HS-27A (cell line): ENCODE results near the gene RNU6-1.

ENCODE experiments used
- DNase-seq: peaks from one replicate; pipeline ENCODE4 v3.0.0-alpha.2; 2012; ENCODE audit warnings: low read depth, missing footprints

RNU6-1 gene

DNA sequence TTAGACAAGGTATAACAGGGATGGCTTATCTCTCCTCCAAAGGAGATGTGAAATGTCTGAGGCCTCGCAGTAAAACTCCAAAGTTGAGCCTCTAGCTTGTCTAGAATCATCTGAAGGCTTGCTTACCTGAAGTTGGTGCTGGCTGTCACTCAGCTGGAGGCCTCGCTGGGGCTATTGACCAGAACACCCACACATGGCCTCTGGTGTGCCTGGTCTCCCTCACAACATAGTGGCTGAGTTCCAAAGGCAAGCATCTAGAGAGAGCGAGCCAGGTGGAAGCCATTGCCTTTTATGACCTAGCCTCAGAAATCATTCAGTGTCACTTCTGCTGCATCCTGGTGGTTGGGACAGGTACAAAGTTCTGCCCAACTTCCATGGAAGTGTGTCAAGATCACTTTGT, 17.4 kb upstream of the RNU6-1 start:
- no peak for DNase-seq

DNA sequence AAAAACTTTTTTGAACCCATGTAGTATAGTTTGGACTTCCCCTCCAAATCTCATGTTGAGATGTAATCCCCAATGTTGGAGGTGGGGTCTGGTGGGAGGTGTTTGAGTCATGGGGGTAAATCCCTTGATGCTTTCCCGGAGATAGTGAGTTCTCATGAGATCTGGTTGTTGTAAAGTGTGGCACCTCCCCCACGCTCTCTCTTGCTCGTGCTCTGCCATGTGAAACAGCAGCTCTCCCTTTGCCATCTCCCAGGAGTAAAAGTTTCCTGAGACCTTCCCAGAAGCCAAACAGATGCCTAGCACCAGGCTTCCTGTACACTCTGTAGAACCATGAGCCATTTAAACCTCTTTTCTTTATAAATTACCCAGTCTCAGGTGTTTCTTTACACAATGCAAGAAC, 16.0 kb upstream of the RNU6-1 start:
- DNase-seq, result no peak

DNA sequence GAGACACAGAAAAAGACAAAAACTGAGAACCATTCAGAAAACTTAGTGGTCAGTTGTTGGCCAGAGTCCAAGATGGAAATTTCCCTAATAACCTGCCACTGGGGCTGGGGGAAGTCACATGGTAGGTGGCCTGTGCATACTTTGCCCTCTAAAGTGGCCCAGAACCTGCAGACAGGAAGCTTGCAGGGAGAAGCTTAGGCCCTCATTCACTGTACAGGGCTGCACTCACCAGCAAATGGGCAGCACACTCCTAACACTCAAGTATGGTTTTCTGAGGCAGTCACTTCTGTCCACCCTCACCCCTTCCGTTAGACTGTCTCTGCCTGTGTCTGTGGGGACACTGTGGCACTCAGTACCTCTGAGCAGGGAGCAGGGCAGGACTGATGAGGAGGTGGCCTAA, 14.5 kb upstream of the RNU6-1 start:
- no peak for DNase-seq

DNA sequence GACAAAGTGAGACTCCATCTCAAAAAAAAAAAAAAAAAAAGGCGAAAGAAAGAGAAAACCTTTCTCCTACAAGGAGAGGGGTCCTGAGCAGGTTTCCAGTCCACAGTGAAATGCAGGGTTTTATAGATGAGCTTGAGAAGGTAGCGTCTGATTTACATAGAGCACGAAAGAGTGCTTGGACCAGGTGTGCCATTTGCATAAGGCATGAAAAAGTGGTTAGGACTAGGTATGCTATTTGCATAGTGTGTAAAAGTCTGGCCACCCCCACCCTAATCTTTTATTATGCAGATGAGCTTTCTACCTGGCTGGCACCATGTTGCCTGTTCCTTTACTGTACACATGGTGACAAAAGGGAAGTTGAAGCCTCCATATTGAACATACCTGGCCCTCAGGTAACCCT, 13.6 kb upstream of the RNU6-1 start:
- DNase-seq, result no peak

DNA sequence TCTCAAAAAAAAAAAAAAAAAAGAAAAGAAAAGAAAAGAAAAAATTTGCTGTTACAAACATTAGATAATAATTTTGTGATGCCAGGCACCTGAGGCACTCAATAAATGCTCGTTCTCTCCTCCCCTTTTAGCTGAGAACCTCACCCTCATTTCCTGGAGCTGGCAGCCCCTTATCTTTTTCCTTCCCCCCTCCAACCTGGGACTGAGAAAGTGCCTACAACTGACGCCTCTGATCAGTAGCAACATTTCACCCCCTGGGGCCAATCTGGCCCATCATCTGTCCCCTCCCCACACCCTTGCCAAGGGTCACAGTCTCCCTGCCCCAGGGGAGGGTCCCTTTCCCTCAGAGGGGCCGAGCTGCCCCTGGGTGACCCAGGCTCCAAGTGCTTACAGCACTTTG, 12.6 kb upstream of the RNU6-1 start:
- no peak for DNase-seq

DNA sequence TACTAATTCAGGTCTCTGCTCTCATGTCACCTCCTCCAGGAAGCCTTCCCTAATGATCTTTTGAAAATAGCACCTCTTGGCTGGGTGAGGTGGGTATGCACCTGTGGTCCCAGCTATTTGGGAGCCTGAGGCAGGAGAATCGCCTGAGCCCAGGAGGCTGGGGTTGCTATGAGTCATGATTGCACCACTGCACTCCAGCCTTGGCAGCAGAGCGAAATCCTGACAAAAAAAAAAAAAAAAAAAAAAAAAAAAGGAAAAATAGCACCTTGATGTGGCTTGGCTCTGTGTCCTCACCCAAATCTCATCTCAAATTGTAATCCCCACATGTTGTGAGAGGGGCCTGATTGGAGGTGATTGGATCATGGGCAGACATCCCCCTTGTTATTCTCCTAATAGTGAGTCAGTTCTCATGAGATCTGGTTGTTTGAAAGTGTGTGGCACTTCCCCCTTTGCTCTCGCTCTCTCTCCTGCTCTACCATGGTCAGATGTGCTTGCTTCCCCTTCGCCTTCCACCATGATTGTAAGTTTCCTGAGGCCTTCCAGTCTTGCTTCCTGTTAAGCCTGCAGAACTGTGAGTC, 11.2 kb upstream of the RNU6-1 start:
- DNase-seq, result no peak

DNA sequence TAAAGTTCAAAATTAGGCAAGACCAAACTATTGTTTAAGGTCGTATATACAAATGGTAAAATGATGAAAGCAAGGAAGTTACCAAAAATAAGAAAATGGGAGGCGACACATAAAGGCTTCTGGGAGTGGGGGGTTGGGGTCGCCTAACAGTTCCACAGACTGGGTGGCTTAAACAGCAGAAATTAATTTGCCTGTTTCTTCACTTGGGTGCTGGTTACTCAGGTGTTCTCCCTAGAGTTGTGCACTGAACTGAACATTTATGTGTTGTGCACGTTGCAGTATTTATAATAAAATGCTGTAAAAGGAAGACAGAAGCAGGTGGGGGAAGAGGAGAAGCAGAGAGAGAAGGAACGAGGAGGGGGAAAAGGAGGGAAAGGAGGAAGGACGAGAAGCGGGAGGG, 10.5 kb upstream of the RNU6-1 start:
- no peak for DNase-seq

DNA sequence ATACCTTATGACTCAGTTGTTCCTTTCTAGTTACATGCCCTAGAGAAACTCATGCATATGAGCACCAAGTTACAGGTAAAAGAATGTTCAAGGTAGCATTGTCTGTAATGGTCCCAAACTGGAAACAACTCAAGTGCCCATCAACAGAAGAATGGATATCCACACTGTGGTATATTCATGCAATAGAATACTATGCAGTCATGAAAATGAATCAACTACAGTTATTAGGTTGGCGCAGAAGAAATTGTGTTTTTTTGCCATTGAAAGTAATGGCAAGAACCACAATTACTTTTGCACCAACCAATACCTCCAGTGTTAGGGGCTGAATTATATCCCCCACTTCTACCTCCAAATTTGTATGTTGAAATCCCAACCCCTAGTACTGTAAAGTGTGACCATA, 9.7 kb upstream of the RNU6-1 start:
- DNase-seq, result no peak

DNA sequence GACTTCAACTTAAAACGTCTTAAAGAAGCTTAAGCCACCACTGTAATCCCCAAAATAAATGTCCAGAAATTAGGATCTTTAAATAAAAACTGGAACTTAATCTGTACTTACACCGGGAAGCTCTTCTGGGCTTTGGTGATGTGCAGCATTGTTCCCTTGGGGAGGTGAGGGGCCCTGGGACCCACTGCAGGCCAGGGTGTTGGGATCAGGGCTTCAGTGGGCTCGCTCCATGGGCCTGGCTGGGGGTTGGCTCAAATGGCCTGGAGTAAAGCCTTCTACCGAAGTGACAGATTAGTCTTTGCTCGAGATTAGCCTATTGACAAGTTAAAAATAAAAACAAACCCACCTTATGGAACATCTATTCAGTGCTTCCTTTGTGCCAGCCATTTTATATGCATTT, 6.1 kb upstream of the RNU6-1 start:
- DNase-seq, result no peak

DNA sequence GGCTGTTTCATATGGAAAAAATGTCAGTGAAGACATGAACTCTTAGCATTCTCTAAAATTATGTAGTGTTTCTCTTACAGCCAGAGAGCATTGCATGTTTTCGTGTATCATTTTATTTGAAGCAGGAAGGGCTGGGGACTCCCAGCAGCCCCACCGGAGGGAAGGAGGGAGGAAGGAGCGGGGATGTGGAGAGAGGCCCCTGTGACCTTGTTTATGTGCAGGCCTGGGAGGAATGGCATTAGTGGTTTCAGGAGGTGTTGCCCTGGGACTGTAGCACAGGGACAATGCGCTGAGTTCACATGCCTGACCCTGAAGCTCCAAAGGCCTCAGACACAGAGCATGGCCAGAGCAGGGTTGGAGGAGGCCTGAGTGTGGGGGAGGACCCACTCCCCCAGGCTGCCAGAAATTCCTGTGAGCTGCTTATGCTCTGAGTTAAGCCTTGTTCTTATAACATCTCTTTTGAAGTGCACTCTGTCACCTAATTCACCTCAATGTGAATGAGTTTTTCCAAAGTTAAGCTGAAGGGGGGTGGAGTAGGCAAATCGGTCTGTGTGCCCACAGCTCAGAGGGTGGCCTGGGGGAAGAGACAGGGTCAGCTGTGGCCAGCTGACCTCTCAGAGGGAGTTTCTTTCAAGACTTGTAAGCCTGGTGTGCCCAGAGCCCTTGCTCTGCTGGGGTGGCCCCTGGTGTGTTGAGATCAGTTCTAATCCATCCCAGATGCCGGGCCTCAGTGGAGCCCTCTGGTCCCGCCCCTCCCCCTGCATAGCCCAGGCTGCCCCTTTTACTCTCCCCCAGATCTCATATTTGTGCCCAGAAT, 3.9 kb upstream of the RNU6-1 start:
- no peak for DNase-seq

DNA sequence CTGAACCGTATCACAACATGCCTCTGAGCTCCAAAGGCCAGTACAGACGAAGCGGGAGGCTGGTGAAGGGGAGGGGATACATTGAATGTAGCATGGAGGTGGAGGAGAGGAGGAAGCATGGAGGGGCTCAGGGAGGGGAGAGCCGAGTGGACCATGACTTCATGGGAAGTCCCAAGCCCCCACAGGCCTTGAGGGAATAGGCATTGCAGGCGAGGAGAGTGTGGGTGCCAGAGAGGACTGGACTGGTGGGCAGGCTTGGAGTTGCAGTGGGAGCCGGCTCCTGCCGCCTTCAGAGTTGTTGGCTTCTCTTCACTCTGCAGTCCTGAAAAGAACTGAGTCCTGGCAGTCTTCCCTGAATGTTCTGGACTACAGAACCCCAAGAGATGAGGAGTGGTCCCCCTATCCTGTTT, 3.3 kb upstream of the RNU6-1 start:
- DNase-seq, result no peak

DNA sequence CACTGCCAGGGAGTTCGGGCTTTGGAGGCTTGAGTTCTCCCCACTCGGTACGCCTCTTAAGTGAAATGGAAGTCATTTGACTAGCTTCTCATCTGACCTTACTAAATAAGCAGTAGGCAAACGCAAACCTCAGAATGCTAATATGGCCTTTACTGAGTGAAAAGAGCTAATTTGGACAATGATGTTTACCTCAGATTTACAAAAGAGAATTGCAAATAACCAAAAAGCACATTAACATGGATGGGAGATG, 1.6 kb upstream of the RNU6-1 start:
- no peak for DNase-seq

DNA sequence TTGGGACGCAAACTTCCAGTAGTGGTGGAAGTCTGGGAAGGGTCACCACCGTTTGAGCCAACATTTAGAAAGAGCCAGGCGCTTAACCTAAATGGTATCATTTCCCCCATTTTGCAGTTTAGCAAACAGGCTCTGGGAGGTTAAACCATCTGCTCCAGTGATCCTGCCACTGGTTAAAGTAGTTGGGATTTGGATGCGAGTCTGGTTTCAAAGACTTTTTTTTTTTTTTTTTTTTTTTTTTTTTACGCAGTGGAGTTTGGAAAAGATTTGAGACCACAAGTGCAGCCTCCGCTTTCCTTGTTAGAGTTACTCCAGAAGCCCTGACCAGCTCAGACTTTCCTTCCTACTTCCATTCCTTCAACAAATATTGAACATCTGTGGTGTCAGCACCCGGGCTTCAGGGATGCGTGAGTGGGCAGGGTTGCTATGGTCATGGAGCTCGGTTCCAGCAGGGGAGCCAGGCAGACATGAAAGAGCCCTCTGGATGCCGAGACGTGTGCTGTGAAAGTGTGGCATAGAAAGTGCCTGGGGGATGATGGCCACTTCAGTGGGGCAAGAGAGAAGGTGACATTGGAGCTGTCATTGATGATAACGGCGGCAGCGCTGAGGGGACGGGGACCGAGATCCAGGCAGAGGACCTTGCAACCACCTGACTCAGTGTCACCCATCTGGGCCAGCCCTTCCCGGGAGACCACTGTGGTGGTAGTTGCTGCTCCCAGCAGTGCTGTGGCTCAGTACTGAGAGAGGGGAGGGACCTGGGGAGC, 1.1 kb upstream of the RNU6-1 start:
- DNase-seq, result no peak

DNA sequence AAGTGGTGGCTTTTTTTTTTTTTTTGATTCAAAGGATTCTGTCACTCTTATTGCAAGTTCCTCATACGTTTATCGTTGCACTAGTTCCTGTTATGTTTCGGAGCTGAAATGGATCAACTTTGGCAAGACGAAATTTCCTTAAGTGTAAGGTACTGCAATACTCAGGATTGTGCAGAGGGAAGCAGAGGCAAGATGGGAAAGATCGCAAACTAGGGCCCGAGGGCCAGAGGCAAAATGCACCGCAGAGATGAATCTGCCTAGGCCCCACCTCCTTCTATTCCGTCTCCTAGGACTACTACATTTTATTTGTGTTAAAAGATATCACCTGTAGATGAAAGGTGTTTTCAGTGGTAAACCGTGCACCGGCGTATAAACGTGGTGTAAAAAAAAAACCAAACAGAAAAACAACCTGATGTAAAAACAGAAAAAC, 331 bp downstream of the RNU6-1 start:
- peak; percentile 53 for DNase-seq

DNA sequence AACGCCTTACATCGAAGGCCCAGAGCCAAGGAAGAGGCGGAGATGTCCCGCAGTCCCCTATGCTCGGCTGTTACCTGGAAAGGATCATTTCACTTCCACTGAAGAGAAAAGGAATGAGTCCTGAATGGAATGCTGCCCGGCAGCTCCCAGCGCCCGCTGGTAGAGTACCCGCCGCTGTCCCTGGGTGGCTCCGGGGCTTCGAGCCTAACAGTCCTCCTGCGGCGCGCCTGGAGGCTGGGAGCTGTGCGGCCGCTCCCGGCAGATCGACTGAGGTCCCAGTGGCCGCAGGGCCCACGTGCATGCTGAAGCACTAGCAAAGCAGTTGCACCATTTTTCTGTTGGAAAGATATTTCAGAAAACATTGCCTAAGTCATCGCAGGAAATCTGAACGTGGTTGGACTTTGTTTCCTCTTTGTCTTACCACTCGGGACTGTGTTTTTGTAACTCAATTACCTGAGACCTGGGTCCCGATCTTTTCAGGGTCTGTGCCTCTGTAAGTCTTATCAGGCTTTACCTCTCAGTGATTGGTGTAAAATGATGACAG, 984 bp downstream of the RNU6-1 start:
- no peak for DNase-seq

DNA sequence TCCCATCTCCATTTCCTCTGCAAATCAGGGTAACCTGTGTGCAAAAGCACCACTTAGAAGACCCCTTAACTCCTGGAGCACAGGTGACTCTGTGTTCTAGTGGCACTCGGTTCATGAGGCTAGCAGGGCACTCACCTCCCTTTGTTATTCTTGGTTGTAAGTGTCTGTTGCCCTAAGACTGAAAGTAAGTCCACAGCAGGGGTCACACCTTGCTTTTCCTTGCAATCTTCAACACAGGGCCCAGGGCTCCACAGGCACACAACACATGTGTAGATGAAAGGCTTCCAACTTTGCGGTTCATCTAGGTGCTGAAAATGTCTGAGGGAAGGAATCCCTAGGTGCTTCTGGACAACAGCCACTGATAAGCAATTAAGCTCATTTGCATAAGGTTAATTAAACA, 2.9 kb downstream of the RNU6-1 start:
- DNase-seq, result no peak

DNA sequence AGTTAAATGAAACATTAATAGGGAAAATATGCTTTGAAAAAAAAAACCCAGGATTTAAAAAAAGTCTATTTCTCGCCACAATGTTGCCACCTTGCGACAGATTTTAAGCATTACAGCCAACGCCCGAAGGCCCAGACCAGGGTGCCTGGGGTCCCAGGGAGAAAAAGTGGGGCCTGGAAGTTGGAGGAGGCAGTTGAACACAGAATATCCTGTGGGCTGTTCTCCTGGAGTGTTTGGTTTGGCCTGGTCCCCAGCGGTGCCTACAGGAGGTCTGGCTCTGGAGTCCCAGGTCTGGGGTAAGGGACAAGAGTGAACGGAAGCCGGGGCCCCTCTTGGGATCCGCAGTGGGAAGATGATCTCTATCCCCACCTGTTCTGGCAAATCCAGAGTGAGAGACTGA, 3.4 kb downstream of the RNU6-1 start:
- no peak for DNase-seq

DNA sequence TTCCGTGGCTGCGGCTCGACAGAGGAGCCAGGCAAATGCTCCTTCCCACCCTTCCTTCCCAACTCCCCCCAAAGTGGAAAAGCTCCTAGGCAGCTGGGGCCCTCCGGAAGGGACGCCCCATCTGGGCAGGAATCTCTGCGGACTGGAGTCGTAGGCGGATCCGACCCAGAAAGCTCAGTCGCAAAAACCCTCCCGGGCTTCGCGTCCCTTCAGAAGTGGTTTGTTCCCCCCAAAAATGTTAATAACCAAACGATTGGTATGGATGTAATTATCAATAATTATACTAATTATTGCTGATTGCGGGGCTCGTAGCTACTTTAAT, 3.8 kb downstream of the RNU6-1 start:
- no peak for DNase-seq

DNA sequence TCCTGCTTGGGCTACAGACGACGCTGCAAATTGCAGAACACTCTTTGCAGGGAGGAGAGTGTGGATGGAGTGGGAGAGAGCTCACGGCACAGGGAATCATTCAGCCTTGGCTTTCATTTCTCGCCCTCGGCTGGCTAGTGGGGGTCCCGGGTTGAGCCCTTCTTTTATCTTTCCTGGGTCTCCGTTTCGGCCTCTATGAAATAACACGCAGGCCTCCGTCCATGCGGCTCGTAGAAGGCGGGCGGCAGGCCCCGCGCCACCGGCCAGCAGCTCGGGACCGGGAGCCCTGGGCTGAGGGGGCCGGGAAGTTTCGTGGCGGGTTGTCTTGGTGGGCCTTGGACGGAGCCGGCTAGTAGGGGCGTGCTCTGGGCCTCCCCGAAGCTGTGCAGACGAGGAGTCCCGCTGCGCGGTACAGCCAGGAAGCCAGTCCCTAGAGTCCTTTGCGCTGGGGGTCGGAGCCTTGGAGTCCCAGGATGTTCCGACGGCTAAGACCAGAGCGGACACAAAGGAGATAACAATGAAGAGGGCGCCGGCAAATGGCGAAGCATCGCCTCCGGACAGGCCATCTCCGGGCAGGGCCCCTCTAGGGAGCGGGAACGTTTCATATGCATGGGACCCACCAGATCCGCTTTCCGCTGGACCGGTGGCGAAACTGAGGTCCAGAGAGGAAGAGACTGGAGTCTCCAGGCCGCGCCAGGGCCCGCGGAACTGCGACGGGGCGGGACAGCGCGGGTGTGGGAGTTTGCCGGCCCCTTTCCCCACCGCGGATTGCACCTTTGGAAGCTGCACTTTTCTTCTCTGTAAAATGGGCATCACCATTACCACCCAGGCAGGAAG, 4.3 kb downstream of the RNU6-1 start:
- no peak for DNase-seq

DNA sequence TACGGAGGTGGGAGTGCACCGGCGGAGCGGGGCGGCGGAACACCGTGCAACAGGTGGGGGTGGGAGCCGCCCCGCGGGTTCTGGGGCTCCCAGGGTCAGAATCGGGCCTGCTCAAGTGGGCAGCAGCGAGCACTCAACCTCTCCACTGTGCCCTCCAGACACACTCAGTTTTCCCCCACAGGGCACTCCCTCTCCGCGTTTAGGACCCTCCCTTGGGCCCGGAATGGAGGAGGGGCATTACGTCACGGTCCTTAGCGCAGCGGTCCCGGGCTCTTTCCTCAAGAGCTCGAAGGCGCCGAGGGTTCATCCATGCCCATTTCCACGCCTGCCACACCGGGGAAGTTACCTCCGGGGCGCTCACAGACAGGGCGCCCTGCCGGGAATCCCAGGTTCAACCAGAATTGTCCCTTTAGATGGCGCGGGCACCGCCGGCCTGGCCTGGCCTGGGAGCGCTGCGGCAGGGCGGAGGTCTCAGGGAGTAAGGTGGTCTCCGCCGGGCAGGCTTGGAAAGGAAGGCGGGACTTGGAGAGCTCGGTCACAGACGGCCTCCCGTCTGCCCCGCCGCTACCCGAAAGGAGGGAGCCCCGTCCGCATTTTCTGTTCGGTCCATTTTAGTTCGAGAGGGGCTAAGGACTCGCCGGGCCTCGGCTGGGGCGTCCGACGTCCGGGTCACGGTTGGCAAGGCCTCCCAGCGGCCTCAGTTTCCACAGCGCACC, 5.1 kb downstream of the RNU6-1 start:
- no peak for DNase-seq

DNA sequence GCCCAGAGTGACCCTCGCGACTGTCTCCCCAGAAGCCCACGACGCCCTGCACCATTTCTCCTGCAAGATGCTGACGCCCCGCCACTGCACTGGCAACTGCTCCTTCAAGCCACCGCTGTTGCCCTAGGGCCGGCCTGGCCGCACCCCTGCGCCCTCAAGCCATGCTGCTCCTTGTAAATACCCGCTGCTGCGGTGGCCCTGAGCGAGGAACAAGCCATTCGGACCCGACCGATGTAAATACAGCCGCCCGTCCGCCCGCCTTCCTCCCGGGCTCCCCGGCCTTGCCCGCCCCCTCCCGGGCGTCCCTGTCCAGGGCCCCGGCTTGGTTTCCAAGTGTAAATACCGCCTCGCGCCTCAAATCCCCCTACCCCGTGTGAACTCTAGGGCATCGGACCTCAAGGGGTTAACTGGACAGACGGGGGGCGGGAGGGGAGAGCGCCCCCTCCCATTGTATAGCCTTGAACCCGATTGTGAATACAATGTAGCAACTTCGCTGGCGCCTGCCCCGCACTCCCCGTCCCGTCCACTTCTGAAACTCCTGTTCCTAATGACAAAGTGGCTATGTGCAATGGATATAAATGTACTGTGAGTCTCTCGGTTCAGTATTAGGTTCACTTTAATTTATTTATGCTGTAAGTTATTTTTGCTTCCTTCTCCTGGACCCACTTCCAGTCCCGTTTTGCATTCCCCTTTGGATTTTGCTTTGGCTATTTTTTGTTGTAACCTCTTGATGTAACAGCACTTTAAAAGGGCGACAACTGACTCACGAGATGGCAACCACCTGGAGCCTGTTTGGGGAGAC, 5.9 kb downstream of the RNU6-1 start:
- DNase-seq, result no peak
